Fibroblast of lung (primary cell): ENCODE results near the gene OR5M3. TPM values are rescaled to one million over a fixed set of nuclear protein-coding genes. Genes with fewer than 3 reads are reported as not detected.

ENCODE experiments used
- DNase-seq, 2 donors: peaks; one replicate each; pipeline versions ENCODE4 v3.0.0 to v3.0.0-alpha.2; 2010; ENCODE audit warnings: low read depth in 2 of 2
- H2AFZ ChIP-seq: 2 replicates; pipeline ENCODE4 v1.5.1; 2012; ENCODE audit warnings: low read length, control low read depth, inconsistent platforms
- H3K27ac ChIP-seq: 2 replicates; pipeline ENCODE4 v1.5.1; 2011; ENCODE audit warnings: low read length, control low read depth; ENCODE audit not compliant: insufficient read depth
- H3K27me3 ChIP-seq: 2 replicates; pipeline ENCODE4 v1.5.1; 2011; ENCODE audit warnings: mild to moderate bottlenecking, low read length; ENCODE audit not compliant: control insufficient read depth, insufficient read depth
- H3K36me3 ChIP-seq: 2 replicates; pipeline ENCODE4 v1.5.1; 2011; ENCODE audit warnings: low read length; ENCODE audit not compliant: control insufficient read depth, insufficient read depth
- H3K4me1 ChIP-seq: 2 replicates; pipeline ENCODE4 v1.5.1; 2011; ENCODE audit warnings: low read length; ENCODE audit not compliant: control insufficient read depth, insufficient read depth; ENCODE audit errors: extremely low read depth
- H3K4me2 ChIP-seq: 2 replicates; pipeline ENCODE4 v1.5.1; 2011; ENCODE audit warnings: low read length, control low read depth; ENCODE audit not compliant: insufficient read depth; ENCODE audit errors: extremely low read depth
- H3K4me3 ChIP-seq, 4 experiments: fragments of 200-600 bp in 1 of 4; sonication (generic) in 1 of 4; replicated peaks in 1 of 4; 2 replicates each; pipeline ENCODE4 v1.5.1; 2011 to 2016; ENCODE audit warnings: low read length in 4 of 4, low read depth in 3 of 4, mild to moderate bottlenecking in 3 of 4, control low read depth in 2 of 4, inconsistent platforms in 1 of 4, mixed read lengths in 1 of 4; ENCODE audit not compliant: insufficient read depth in 1 of 4; ENCODE audit errors: control extremely low read depth in 1 of 4
- H3K79me2 ChIP-seq: 2 replicates; pipeline ENCODE4 v1.5.1; 2012; ENCODE audit warnings: mild to moderate bottlenecking, low read length, inconsistent platforms; ENCODE audit not compliant: control insufficient read depth, insufficient read depth
- H3K9ac ChIP-seq: 2 replicates; pipeline ENCODE4 v1.5.1; 2011; ENCODE audit warnings: mild to moderate bottlenecking, low read length, control low read depth; ENCODE audit not compliant: insufficient read depth
- H3K9me3 ChIP-seq: 2 replicates; pipeline ENCODE4 v1.5.1; 2012; ENCODE audit warnings: low read depth, low read length; ENCODE audit not compliant: control insufficient read depth, insufficient read depth
- H4K20me1 ChIP-seq: 2 replicates; pipeline ENCODE4 v1.5.1; 2011; ENCODE audit warnings: low read length; ENCODE audit not compliant: control insufficient read depth, insufficient read depth; ENCODE audit errors: extremely low read depth
- CTCF ChIP-seq, 2 donors: IDR thresholded peaks in 1 of 2; conservative IDR thresholded peaks in 1 of 2; 1 replicate in 1 of 2; 2 replicates in 1 of 2; pipeline ENCODE4 v1.5.1; 2011 to 2012; ENCODE audit warnings: low read length in 2 of 2, control low read depth in 1 of 2, inconsistent platforms in 1 of 2, low read depth in 1 of 2, mild to moderate bottlenecking in 1 of 2
- EZH2 ChIP-seq: IDR thresholded peaks from 2 replicates; pipeline ENCODE4 v1.5.1; 2012; ENCODE audit warnings: low read length, control low read depth, mild to moderate bottlenecking; ENCODE audit errors: missing control alignments
- polyA plus RNA-seq, 2 donors: library from polyadenylated mRNA; depleted of rRNA in 1 of 2; stranded (reverse) in 1 of 2; unstranded in 1 of 2; fragments of >200 nt; gene quantifications; 2 replicates each; pipeline ENCODE4 v1.2.1, GENCODE V29; 2011 to 2012; ENCODE audit warnings: missing spikeins in 1 of 2
- total RNA-seq: library from RNA; depleted of rRNA; stranded (reverse); fragments of >200 nt; gene quantifications from 2 replicates; pipeline ENCODE4 v1.2.1, GENCODE V29; 2014

Gene OR5M3
- total and polyA plus RNA-seq, 2 donors (not counting 1 experiment from before 2014, with no cell fraction given): not detected

- Histone ChIP-seq H3K27me3 (no peaks in the 10 kb centered on the region), H3K4me1 (no peaks in the 10 kb centered on the region), H2AFZ (no peak within 1 kb of the TSS), H4K20me1 (no peaks in the 10 kb centered on the region), H3K27ac (no peak within 1 kb of the TSS), H3K4me3 (no peak within 1 kb of the TSS), H3K4me2 (no peak within 1 kb of the TSS), H3K9me3 (no peaks in the 10 kb centered on the region), H3K79me2 (no peaks in the 10 kb centered on the region), H3K36me3 (no peaks in the 10 kb centered on the region), H3K9ac (no peak within 1 kb of the TSS)
- TF ChIP-seq EZH2 (no peak), CTCF (conservative IDR thresholded peaks at IDR 0.05 in 1 of 2, IDR thresholded peaks at IDR 0.05 in 1 of 2; ENCODE audit: low read depth in 1 of 2, low read length in 2 of 2) (no peak)
- DNase-seq: no peak
Observed at GRCh38 chr11:56491270-56491669, 18.1 kb upstream of the OR5M3 start, which contains the start of gene OR5M8. Gene OR5M8 (minus strand): TSS chr11:56491370. CDS start chr11:56491370, 0 bp downstream.

- no peak for DNase-seq
- no peak overlapping the region for H3K27ac ChIP-seq
- no peak overlapping the region for H2AFZ ChIP-seq
- no peaks in the 10 kb centered on the region for H3K4me1 ChIP-seq
- no peak overlapping the region for H3K4me3 ChIP-seq
- H4K20me1 ChIP-seq: no peaks in the 10 kb centered on the region
- H3K27me3 ChIP-seq: no peaks in the 10 kb centered on the region
- no peak overlapping the region for H3K9ac ChIP-seq
- H3K36me3 ChIP-seq: no peaks in the 10 kb centered on the region
- no peaks in the 10 kb centered on the region for H3K79me2 ChIP-seq
- H3K4me2 ChIP-seq: no peak overlapping the region
- no peak for TF ChIP-seq EZH2
- no peak for TF ChIP-seq CTCF (conservative IDR thresholded peaks at IDR 0.05 in 1 of 2, IDR thresholded peaks at IDR 0.05 in 1 of 2; ENCODE audit: low read depth in 1 of 2, low read length in 2 of 2)
- H3K9me3 ChIP-seq: no peaks in the 10 kb centered on the region
Observed at GRCh38 chr11:56486801-56487200, 13.6 kb upstream of the OR5M3 start.

GRCh38 chr11:56474729-56475235 is 1.6 kb upstream of the OR5M3 start:
- Histone ChIP-seq H3K27me3 (no peaks in the 10 kb centered on the region), H3K9me3 (no peaks in the 10 kb centered on the region), H2AFZ (no peak overlapping the region), H3K27ac (no peak overlapping the region), H4K20me1 (no peaks in the 10 kb centered on the region), H3K4me3 (no peak overlapping the region), H3K4me2 (no peak overlapping the region), H3K79me2 (no peaks in the 10 kb centered on the region), H3K9ac (no peak overlapping the region), H3K36me3 (no peaks in the 10 kb centered on the region), H3K4me1 (no peaks in the 10 kb centered on the region)
- no peak for DNase-seq
- no peak for TF ChIP-seq EZH2
